Measurements from ENCODE around the gene ISCA2.
A peak's percentile ranks its signal among the peaks of the same experiment; 100 is the strongest.

The ISCA2 gene

DNA sequence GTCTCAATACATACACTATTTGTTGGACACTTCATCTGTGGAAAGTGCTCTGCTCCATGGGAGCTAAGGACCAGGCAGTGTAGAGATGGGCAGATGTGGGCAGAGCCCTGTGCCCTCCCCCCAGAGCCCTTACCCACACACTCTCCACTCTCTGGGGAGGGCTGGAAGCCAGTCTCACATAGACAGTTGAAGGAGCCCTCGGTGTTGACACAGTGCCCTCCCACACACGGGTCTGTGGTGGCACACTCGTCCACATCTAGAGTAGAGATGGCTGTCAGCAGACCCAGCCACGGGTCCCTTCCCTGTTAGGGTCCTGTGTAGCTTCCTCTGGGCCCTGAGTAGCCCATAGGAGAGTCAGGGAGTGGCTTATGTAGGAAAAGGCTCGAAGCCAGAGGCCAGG, 14.3 kb downstream of the ISCA2 start:
- no peak for DNase-seq

DNA sequence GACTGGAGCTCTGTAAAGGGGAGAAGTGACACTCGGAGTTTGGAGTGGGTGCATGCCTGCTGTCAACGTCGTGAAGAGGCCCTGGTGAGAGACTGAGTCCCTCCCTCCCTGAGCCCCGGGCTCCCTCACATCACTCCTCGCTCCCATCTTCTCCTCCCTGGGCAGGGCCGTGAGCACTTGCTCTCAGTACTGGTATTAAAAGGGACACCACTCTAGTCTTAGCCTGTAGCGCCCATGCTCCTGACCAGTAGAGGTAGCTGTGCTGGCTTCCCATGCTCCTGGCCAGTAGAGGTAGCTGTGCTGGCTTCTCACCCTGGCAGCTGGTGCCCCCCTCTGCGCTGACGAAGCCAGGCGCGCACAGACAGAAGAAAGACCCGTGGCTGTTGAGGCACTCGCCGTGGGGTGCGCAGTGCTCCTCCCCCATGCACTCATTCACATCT, 14.7 kb downstream of the ISCA2 start:
- DNase-seq = no peak

DNA sequence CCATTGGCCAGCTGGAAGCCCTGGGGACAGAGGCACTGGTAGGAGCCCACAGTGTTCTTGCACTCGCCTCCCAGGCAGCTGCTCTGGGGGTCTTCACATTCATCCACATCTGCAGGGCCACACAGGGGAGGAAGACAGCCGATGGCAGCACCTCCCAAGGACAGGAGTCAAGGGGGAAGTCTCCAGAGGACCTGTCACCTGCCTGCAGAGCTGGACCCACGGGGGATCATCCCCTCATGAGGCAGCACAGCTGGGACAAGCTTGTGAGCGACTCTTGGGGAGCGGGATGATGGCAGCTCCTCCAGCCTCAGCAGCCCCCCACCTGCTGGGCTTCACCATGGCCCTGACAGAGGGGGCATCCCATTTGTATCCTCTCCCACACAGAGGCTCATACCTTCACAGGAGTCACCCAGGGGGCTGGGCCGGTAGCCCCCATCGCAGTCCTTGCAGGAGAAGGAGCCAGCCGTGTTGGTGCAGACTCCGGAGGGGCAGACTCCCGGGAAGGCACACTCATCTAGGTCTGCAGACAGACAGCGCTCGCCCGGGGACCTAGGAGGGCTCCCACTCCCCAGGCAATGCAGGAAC, 15.4 kb downstream of the ISCA2 start:
- DNase-seq = no peak

DNA sequence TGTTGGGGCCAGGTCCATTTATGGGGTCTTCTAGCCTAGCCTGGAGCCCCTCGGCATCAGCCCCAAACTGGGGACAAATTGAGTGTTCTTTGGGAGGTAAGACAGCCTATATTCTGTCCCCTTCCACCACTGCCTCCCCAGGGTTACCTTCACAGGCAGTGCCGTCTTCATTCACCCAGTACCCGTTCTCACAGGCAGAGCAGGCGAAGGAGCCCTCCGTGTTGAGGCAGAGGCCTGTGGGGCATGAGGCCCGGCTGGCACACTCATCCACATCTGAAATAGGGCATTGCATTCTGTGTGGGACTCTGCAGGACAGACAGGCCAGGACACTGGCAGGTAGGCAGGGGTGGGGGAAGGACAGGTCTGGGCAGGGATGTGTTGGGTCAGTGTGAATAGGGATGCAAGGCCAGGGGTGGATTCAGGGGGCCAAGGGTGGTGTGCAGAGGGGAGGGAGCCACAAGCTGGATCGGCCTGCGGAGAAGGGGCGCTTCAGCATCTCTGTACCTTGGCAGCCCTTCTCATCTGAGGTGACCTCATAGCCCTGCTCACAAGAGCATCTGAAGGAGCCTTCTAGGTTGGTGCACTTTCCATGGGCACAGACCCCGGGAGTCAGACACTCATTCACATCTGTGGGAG, 16.1 kb downstream of the ISCA2 start:
- no peak for DNase-seq

DNA sequence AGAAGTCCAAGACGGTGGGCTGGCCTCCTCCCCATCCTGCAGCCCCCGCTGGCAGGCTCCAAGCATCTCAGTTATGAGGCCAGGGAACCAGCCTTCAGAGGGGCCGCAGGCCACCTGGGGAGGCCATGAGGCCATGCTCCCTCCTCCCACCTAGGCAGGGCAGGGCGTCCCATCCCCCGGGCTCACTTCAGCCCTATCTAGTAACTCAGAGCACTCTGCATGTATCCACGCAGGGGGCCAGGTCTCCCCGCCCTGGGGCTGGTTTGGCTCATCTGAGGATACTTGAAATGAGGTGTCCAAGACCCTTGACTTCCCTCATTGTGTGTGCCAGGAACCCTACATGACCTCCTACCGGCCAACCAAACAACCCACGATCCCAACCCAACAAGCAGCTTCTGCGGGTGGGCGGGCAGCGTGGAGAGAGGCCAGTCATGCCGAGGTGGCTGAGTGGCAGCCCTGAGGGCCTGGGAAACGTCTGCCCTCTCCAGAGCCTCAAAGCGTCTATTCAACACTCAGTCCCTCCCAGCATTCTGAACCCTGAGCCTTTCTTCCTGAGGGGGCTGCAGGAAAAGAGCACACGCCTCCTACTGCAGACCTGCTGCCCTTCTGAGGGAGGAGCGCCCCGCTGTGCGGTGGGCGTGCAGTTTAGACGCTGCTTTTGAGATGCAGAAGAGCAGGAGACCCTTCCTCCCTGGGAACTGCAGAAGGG, 16.8 kb downstream of the ISCA2 start:
- no peak for DNase-seq

DNA sequence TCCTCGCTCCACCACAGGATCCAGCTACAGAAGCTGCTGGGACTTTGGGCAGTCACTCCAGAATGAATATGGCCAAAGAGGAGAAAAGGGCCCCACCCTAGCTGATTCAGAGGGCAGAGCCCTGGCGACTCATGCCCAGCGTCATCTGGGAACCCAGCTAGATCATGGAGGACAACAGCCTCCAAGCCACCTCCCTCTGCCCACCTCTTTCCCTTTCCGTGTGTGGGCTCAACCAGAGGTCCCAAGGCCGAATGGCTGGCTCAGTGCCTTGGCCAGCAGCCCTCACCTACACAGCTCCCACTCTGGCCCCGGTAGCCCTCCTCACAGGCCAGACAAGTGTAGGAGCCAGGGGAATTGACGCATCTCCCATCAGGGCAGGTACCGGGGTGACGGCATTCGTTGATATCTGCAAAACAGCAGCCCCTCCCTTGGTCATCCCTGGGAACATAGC, 17.4 kb downstream of the ISCA2 start:
- no peak for DNase-seq

DNA sequence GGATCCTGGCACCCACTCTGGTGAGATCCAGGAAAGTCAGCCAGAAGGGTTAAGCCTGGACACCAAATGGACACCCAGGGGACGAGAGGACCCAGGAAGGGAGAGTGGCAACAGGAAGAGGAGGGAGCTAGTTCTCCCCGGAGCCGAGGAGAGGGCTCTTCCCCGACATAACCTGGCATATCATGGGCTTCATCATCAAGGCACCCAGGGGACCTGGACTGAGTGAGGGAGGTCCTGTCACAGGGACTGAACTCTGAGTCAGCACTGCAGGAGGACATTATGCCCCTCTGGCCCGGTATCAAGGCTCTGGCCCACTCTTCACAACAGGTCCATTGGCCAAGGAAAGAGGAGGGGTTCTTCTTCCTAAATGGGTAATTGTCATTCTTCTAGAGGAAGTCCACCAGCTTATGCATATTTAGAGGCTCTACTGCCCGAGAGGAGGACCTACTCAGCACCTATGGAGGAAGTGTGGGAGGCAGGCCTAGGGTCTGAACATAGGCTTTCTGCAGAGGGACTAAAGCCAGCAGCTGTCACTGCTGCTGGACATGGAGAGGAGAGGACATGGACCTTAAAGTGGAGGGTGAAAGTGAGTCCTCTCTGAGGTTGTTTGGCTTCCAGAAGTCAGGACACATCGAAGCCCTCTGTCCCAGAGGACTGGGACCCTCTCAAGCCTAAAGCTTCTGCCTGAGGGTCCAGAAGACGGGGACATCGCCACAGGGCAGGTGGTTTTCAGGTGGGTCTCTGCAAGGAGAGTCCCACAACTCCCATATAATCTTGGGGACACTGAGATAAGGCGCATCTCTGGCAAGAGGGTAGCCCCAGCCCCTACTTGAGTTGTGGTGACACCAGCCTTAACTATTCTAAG, 18.6 kb downstream of the ISCA2 start:
- no peak for DNase-seq

DNA sequence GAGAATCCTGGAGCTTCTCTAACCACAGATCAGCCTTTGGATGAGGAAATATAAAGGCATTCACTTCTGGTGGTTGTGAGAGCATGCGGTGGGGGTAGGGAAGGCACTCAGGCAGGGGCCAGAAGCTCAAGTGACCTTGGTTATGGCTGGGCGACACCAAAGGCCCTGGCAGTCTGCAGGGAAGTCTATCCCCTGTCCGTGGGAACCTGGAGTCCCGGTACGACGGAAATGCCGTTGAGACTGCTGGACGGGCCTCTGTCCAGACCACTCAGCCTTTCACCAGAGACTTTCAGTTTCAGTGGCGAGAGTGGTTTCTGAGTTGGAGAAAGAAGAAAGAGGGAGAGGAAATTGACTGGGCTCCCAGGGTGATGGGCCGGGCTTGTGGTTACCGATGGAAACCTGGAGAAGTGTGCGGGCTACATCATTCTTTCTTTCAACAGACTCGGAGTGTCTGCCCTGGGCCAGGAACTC, 20.9 kb downstream of the ISCA2 start:
- DNase-seq = peak in 3 of 56 donors; percentile 13 to 30 (median 30)

DNA sequence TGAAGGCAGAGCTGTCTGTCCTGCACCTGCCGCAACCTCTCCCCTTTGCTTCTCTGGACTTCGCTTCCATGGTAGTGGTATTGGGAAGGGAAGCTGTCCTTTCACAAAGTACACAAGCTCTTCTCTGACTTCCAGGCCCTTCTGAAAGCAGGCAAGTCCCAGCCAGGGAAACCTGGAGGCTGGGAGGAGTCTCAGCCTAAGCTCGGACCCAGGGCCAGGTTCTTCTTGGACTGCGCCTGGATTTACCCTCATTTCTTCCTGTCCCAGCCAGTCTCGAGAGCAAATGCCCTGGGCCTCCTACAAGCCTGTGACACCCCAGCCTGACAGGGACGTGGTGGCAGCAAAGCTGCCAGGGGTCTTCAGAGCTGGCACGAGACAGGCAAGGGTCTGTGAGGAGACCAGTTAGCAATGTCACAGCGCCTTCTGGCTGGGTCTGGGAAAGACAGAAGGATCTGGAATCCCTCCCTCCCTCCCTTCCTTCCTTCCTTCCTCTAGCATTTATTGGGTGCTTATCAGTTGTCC, 22.4 kb downstream of the ISCA2 start:
- no peak for DNase-seq

DNA sequence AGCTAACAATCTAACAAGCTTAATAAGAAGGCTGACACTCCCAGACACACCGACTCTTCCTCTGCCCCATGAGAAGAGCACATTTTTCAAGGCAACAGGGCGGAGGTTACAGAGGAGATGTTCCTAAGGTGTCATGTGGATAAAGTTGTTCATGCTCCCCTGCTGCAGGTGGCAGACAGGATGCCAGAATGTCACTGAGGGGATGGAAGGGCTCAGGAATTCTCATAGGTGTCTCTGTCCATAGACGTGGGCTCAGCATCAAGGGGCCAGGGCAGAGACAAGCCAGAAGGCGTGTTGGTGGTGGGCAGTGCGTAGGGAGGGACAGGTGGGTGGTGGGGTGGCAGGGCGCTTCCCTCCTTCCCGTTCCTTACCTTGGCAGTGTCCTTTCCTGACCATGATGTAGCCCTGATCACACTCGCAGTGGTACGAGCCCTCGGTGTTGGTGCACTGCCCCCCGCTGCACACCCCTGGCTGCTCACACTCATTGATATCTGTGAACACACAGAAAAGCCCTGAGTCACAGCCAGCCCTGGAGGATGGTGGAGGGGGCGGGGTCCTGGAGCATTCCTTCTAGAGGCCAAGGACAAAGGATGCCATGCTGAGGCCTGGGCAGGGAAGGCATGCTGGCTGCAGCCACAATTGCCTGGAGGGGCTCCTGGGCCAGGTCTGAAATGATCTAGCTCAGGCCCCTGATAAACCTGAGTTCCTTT, 23.0 kb downstream of the ISCA2 start:
- no peak for DNase-seq

DNA sequence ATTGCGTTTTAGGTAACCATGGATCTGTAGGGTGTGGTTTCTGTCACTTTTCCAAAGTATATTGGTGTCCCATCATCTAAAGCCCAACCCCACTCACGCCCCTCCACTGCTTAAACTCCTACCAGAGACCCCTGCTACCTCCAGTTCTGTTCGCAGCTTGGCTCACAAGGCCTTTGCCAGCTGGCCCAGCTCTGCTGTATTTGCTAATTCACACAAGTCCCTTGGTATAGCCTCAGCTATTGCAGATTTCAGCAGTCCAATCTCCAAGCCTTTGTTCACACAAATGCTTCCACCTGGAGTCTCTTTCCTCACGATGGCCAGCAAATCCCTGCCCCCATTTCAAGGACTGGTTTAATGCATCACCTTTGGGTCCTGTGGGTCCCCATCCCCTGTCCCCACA, 24.2 kb downstream of the ISCA2 start:
- DNase-seq = no peak

DNA sequence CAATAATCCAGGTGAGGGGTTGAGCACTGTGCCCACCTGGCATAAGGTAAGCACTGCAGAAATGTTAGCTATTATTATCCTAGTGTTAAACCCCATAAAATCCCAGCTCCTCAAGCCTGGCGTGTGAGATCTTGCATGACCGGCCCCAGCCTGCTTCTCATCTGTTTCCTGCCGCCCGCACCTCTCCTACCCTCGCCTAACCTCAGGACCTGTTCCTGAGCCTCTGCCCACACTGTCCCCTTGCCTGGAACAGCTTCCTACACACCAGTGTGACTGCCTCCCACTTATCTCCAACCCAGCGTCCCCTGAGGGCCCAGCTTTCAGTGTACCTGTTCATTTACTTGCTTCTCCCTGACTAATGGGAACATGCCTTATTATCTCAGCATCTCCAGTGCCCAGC, 24.7 kb downstream of the ISCA2 start:
- DNase-seq = no peak

DNA sequence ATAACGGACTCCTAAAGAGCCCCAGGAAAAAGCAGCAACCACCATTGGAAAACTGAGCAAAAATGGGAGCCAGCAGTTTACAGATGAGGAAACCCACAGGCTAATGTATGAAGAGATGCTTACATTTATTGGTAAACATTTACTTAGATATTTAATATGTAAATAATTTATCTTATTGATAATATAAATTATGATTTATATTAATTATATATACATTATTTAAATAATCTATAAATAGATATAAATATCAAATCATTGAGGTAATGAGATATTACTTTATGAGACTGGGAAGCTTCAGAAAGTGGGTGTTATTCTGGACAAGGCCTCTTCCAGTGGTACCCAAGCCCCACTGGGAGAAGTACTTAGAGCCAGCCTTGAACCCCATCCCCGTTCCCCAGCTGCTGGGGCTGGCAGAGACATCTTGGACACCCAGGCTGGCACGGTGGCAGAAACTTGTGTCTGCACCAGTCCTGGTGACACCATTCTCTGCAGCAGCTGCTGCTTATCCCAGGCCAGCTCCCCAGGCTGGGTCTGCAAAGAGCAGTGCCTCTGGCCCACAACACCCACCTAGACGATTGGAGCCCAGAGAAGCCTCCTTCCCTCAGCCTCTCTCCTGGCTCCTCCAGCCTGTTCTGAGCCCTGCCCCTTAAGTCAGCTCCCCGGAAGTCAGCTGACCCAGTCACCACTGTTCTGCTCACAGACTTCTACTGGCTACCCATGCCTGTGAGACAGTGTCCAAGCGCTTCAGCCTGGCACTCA, 25.9 kb downstream of the ISCA2 start:
- DNase-seq = no peak

DNA sequence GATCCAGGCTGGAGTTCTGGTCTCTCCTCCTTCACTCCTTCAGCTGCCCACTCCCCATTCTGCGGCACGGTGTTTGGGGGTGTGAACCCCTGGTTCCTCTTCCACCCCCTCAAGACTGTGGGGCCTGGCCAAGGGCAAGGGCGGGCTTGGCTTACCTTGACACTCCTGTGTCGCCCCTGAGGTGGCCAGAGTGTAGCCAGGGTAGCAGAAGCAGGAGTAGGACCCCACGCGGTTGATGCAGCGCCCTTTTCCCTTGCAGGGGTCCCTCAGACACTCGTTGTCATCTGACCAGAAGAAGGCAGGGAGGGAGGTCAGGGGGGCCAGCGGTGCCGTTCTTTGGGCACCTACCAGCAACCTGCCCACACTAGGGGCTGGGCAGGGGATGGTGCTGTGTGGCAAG, 28.2 kb downstream of the ISCA2 start:
- no peak for DNase-seq

DNA sequence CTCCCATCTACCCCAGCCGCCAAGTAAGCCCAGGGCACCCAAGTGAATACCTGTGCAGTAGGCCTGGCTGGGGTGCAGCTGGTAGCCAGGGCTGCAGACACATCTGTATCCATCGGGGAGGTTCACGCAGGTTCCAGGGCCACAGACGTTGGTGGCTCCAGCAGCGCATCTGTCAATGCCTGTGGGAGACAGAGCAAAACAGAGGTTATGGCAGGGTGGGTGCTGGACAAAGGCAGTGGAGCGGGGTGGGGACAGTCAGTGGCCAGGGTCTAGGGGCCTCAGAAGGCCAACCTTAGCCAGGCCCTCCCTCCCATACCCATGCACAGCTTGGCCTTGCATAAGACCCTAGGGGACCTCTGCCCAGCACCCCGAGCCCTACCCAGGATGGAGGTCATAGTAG, 29.2 kb downstream of the ISCA2 start:
- DNase-seq = no peak

DNA sequence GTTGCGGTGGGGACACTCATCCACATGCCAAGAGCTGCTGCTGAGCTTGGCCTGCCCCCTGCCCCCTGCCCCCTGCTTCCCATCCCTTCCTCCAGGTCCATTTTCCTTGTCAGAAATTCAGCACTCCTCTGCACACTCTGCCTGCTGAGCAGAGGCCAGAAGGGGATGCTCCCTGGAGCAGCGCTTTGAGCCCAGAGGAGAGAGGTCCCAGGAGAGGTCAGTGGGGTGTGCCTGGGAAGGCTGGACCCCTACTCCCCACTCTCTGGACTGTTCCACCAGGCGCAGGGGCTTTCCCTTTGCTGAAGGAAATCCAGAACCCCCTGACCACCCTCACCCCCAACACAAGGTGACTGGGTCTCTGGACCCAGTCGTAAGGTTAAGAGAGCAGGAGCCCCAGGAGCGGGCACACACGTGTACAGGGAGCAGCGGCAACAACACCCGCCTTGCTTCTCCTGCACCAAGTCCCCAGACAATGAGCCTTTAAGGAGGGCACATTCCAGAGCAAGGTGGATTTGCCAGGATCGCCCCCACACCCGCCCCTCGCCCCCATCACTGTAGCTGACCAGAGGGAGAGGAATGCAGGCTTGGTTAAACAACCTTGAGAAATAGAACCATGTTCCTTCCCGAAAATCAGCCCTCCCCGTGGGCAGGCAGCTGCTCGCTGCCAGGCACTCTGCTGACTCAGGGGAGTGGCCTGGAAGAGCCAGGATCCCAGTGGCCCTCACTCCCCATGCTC, 30.7 kb downstream of the ISCA2 start:
- DNase-seq = no peak

DNA sequence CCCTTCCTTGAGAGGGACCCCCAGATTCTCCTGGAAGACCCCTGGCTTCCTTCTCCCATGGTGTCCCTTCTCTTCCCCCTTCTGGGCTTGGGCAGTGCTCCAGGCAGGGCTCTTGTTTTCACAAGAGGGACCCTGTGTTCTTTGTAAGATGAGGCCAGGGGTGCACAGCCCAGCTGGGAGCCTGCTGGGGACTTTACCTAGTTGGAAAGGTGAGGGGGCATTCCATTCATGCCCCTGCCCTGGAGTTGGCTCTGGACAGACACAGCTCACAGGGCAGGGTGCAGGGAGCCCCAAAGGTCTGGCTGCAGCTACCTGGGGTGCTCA, 31.2 kb downstream of the ISCA2 start:
- no peak for DNase-seq

DNA sequence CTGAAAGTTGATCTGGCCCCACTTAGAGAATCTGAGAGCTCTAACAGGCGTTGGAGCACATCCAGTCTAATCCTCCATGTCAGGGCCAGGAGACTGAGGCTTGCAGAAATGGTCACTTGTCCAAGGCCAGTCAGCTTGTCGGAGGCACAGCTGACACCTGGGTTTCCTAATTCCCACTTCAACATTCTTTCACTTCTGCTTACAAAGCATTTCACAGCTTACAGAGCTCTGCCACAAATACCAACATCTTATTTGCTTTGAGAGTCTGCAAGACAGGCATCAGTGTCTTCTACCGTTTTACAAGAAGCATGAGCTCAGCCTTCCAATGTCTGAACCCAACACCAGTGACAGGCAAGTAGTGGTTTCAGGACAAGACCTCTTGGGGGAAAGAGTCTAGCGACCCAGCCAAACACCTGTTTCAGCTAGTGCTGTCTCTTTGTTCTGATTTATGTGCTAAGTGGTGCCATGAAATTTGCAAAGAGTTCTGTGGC, 31.8 kb downstream of the ISCA2 start:
- no peak for DNase-seq

DNA sequence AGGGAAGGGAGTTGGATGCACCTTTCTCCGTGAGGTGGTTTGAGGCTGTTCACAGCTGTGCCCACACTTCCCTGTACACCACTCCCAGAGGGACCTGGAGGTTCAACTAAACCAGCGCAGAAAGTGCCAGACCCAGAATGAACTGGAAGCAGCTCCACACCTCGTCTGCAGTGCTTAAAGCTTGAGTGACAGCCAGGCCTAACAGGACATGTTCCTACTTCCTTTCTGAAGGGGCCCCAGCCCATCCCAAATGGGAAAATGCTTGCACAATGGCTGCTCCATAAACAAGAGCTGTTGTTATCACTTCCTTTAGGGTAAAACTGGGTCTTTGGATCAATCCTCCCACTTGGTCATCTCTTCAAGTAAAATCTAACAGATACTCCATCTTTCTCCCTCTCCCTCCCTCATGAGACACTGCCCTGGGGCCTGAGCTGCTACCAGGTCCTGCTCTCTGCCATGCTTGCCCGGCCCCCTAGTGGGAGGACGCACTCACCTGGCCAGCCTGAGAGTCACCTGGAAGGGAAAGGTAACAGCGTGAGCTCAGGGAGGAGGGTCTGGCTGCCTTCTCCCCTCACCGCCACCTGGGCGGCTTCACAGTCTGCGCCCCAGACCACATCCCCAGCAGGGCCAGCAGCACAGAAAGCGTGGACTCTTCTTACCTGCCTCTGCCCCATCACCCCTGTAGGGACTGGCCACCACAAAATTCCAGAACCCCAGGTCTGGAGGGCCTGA, 33.5 kb downstream of the ISCA2 start:
- no peak for DNase-seq

Data from nucleus accumbens (tissue), 56 donors.